Fibroblast of lung (primary cell): Measurements from ENCODE around the gene CSNK1G2.

Source experiments
- EZH2 ChIP-seq: IDR thresholded peaks from 2 replicates; pipeline ENCODE4 v1.5.1; 2012; ENCODE audit warnings: low read length, control low read depth, mild to moderate bottlenecking; ENCODE audit errors: missing control alignments
- TF ChIP-seq, protein P1 (sequence below), 2 donors: IDR thresholded peaks in 1 of 2; conservative IDR thresholded peaks in 1 of 2; 1 replicate in 1 of 2; 2 replicates in 1 of 2; pipeline ENCODE4 v1.5.1; 2011 to 2012; ENCODE audit warnings: low read length in 2 of 2, control low read depth in 1 of 2, inconsistent platforms in 1 of 2, low read depth in 1 of 2, mild to moderate bottlenecking in 1 of 2

DNA sequence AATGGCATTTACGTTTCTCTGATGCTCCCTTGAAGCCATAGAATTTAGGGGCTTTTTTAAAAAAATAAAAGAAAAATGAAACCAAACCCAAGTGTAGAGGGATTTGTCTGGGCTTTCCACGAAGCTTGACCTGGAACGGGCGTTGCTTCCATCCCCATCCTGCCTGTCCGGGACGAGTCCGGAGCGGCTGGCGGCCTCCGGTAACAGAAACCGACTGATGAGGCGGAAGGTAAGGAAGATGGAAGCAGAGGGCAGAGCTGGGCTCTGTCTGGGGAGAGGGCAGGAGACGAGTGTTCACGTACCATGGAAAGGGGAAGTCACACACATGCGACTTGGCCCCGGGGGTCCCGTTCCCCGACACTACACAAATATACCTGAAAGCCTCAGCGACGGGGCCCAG lies 40.3 kb downstream of the CSNK1G2 start:
- TF ChIP-seq, protein P1, sequence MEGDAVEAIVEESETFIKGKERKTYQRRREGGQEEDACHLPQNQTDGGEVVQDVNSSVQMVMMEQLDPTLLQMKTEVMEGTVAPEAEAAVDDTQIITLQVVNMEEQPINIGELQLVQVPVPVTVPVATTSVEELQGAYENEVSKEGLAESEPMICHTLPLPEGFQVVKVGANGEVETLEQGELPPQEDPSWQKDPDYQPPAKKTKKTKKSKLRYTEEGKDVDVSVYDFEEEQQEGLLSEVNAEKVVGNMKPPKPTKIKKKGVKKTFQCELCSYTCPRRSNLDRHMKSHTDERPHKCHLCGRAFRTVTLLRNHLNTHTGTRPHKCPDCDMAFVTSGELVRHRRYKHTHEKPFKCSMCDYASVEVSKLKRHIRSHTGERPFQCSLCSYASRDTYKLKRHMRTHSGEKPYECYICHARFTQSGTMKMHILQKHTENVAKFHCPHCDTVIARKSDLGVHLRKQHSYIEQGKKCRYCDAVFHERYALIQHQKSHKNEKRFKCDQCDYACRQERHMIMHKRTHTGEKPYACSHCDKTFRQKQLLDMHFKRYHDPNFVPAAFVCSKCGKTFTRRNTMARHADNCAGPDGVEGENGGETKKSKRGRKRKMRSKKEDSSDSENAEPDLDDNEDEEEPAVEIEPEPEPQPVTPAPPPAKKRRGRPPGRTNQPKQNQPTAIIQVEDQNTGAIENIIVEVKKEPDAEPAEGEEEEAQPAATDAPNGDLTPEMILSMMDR (conservative IDR thresholded peaks at IDR 0.05 in 1 of 2, IDR thresholded peaks at IDR 0.05 in 1 of 2; ENCODE audit: low read depth in 1 of 2, low read length in 2 of 2) = no peak
- no peak for TF ChIP-seq EZH2
